ENCODE data around the gene ADAM10.
"Not testable (repeated sequence)": the region's sequence is repeated elsewhere in the genome, so short reads cannot be mapped to it uniquely, and the experiment has no call there.

ADAM10 gene

DNA sequence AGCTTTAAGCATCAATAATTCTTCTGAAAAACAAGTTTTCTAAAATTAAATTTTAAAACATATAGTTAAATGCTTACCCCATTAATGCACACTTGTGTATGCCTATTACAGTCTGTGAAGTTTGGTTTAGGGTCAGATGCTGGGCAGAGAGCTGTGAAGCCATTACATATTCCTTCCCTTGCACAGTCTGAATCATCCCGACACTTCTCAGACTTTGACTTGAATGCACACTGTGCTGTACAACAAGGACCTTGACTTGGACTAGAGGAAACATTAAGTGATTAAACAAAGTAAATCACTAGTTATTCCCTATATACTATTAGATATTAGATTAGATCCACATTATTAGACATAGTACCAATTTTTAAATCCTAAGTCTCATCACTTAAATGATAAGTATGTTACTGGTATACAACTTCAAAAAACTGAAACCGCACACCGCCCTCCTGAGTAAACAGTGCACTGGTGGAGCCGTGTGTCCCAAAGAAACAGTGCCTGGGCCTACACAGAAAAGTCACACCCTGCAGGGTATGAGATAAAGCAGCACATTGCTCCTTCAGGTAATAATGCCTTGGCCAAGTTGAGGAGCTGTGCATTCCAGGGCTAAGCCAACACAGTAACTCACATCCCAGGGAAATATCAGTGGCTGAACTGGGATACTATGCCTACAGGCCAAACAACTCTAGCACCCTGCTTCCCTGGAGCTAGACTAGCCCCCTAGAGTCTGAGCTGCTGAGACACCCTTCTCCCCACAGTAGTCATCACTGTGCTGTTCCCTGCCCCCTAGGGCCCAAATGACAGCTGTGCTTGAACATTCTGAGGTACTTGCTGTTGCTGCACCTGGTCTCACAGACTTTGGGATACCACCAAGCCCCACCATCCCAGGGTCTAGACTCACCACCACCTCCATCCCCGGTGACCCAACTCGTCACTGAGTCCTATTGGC, 137.5 kb downstream of the ADAM10 start:
- Histone ChIP-seq H3K9ac (ENCODE audit: low read depth, low read length) (no peak overlapping the region), H3K27me3 (ENCODE audit: control insufficient read depth, insufficient read depth, low read length) (no peaks in the 10 kb centered on the region), H3K36me3 (ENCODE audit: control insufficient read depth, insufficient read depth, low read length) (peaks cover 17% of the 10 kb centered on the region), H3K4me1 (ENCODE audit: control insufficient read depth, insufficient read depth, low read length) (no peaks in the 10 kb centered on the region), H3K9me3 (ENCODE audit: control insufficient read depth, insufficient read depth, low read length) (no peaks in the 10 kb centered on the region), H3K27ac (ENCODE audit: low read depth, low read length) (no peak overlapping the region), H3K4me3 (ENCODE audit: low read depth, low read length) (no peak overlapping the region)

DNA sequence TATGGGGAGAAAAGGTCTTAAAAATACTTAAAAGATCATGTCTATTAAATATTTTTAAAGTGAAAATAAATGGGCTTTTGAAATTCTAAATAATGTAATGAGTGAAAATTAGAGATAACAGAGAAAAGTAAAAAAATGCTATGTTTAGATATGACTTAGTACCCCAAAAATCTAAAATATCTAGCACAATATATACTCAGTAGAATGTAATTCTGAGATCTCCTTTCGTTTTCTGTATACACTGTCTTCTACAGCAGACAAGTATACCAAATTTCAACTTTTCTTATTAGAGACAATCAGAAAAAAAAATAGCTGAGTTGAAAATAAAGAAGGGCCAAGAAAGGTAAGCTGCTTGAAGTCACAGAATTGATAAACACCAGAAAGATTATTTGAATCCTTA, 140.8 kb downstream of the ADAM10 start:
- peaks cover 17% of the 10 kb centered on the region for H3K36me3 ChIP-seq (ENCODE audit: control insufficient read depth, insufficient read depth, low read length)
- H3K4me3 ChIP-seq (ENCODE audit: low read depth, low read length) = no peak overlapping the region
- H3K27me3 ChIP-seq (ENCODE audit: control insufficient read depth, insufficient read depth, low read length) = no peaks in the 10 kb centered on the region
- no peaks in the 10 kb centered on the region for H3K4me1 ChIP-seq (ENCODE audit: control insufficient read depth, insufficient read depth, low read length)
- no peak overlapping the region for H3K9ac ChIP-seq (ENCODE audit: low read depth, low read length)
- no peak overlapping the region for H3K27ac ChIP-seq (ENCODE audit: low read depth, low read length)
- no peaks in the 10 kb centered on the region for H3K9me3 ChIP-seq (ENCODE audit: control insufficient read depth, insufficient read depth, low read length)

DNA sequence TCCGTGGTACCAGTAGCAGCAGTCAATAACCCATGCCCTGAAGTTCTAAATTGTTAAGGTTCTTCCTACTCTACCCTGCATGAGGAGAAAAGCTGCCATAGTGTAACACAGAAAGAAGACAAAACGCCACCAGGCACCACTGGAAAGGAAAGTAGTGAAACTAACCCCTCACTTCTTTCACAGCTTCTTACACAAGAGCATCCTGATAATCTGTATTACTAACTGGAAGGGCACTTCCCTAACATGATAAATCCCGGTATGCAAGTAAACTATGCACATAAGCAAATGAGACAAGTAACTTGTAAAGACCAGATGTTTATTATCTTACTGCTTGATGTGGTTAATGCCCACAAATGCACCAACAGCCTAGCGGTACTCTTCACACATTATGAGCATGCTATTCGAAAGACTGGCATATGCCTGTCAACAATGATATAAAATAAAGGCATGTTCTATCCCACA, 141.3 kb downstream of the ADAM10 start:
- H3K27me3 ChIP-seq (ENCODE audit: control insufficient read depth, insufficient read depth, low read length) = no peaks in the 10 kb centered on the region
- no peak overlapping the region for H3K27ac ChIP-seq (ENCODE audit: low read depth, low read length)
- no peak overlapping the region for H3K4me3 ChIP-seq (ENCODE audit: low read depth, low read length)
- no peaks in the 10 kb centered on the region for H3K4me1 ChIP-seq (ENCODE audit: control insufficient read depth, insufficient read depth, low read length)
- no peaks in the 10 kb centered on the region for H3K9me3 ChIP-seq (ENCODE audit: control insufficient read depth, insufficient read depth, low read length)
- peaks cover 17% of the 10 kb centered on the region for H3K36me3 ChIP-seq (ENCODE audit: control insufficient read depth, insufficient read depth, low read length)
- H3K9ac ChIP-seq (ENCODE audit: low read depth, low read length) = no peak overlapping the region

DNA sequence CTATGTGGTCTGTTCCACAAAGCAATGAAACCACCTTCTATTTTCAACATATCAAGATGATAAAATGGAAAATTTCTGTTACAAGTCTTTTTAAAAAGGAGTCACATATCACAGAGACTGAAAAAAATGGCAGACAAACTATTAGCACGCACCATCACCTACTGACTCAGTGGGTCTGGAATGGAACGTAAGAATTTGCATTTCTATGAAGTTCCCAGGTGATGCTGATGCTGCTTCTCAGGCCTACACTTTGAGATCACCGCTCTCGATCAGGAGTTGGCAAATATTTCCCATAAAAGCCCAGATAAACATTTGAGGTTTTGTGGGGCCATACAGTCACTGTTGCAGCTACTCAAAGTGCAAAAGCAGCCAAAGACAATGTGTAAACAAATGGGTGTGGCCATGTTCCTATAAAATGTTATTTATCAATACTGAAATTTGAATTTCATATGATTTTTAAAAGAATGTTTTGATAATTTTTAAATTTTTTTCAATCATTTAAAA, 142.9 kb downstream of the ADAM10 start:
- Histone ChIP-seq H3K9me3 (ENCODE audit: control insufficient read depth, insufficient read depth, low read length) (no peaks in the 10 kb centered on the region), H3K27ac (ENCODE audit: low read depth, low read length) (no peak overlapping the region), H3K9ac (ENCODE audit: low read depth, low read length) (no peak overlapping the region), H3K36me3 (ENCODE audit: control insufficient read depth, insufficient read depth, low read length) (peaks cover 20% of the 10 kb centered on the region), H3K4me1 (ENCODE audit: control insufficient read depth, insufficient read depth, low read length) (no peaks in the 10 kb centered on the region), H3K4me3 (ENCODE audit: low read depth, low read length) (no peak overlapping the region), H3K27me3 (ENCODE audit: control insufficient read depth, insufficient read depth, low read length) (no peaks in the 10 kb centered on the region)

DNA sequence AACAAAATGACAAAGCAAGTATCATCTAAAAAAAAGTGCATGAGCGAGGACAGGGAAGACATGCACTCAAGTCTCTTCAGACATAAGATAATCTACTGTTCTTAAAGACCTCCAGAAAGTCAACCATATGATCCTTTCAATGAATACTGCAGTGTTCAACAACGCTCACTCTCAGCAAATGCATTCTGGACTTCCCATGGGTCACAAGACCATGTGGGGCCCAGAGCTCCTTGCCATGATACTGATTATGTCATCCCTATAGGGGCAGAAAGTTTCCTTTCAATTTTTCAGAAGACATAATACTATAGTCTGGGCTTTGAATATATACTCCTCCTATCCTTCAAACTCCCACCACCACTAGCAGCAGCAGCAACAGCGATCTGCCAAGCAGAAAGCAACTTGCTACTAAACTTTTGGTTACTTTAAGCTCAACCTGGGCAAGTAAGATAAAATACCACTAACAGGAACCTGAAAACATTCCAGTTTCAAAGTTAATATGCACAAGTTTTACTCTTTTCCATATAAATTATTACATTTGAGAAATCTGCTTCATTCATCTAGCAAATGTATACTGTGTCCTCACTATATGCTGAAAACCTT, 143.5 kb downstream of the ADAM10 start:
- Histone ChIP-seq H3K27ac (ENCODE audit: low read depth, low read length) (no peak overlapping the region), H3K9me3 (ENCODE audit: control insufficient read depth, insufficient read depth, low read length) (no peaks in the 10 kb centered on the region), H3K4me3 (ENCODE audit: low read depth, low read length) (no peak overlapping the region), H3K36me3 (ENCODE audit: control insufficient read depth, insufficient read depth, low read length) (peaks cover 20% of the 10 kb centered on the region), H3K27me3 (ENCODE audit: control insufficient read depth, insufficient read depth, low read length) (no peaks in the 10 kb centered on the region), H3K9ac (ENCODE audit: low read depth, low read length) (no peak overlapping the region), H3K4me1 (ENCODE audit: control insufficient read depth, insufficient read depth, low read length) (no peaks in the 10 kb centered on the region)

DNA sequence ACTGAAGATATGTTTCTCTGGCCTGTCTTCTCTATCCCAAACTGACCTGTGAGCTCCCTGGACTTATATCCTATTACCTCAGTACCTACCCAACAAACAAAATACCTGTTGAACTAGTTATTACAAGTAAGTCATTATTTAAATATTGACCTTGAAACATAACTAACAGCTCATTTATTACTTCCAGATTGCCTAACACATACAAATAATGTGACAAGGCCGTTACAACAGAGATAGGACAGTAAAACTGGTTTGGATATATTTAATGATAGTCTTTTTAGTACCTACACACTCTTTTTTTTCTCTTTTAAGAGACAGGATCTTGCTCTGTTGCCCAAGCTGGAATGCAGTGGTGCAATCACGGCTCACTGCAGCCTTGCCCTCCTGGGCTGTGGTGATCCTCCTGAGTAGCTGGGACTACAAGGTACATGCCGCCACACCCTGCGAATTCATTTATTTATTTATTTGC, 145.0 kb downstream of the ADAM10 start:
- Histone ChIP-seq H3K9ac (ENCODE audit: low read depth, low read length) (no peak overlapping the region), H3K4me3 (ENCODE audit: low read depth, low read length) (no peak overlapping the region), H3K27ac (ENCODE audit: low read depth, low read length) (no peak overlapping the region), H3K27me3 (ENCODE audit: control insufficient read depth, insufficient read depth, low read length) (no peaks in the 10 kb centered on the region), H3K36me3 (ENCODE audit: control insufficient read depth, insufficient read depth, low read length) (peaks cover 6% of the 10 kb centered on the region; the same call in 1 of the 2 replicates), H3K9me3 (ENCODE audit: control insufficient read depth, insufficient read depth, low read length) (no peaks in the 10 kb centered on the region), H3K4me1 (ENCODE audit: control insufficient read depth, insufficient read depth, low read length) (no peaks in the 10 kb centered on the region)

DNA sequence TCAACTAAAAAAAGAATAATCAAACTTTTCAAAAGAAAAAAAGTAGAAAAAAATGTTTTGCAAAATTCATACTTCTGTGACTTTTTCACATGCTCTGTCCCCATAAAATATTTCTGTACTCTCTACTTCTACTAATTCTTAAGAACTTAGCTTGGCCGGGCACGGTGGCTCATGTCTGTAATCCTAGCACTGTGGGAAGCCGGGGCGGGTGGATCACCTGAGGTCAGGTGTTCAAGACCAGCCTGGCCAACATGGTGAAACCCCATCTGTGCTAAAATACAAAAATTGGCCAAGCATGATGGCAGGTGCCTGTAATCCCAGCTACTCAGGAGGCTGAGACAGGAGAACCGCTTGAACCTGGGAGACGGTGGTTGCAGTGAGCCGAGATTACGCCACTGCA, 145.6 kb downstream of the ADAM10 start:
- H3K27ac ChIP-seq (ENCODE audit: low read depth, low read length); H3K4me1 ChIP-seq (ENCODE audit: control insufficient read depth, insufficient read depth, low read length); H3K9ac ChIP-seq (ENCODE audit: low read depth, low read length); H3K36me3 ChIP-seq (ENCODE audit: control insufficient read depth, insufficient read depth, low read length); H3K9me3 ChIP-seq (ENCODE audit: control insufficient read depth, insufficient read depth, low read length); H3K4me3 ChIP-seq (ENCODE audit: low read depth, low read length); H3K27me3 ChIP-seq (ENCODE audit: control insufficient read depth, insufficient read depth, low read length): not testable (repeated sequence)

DNA sequence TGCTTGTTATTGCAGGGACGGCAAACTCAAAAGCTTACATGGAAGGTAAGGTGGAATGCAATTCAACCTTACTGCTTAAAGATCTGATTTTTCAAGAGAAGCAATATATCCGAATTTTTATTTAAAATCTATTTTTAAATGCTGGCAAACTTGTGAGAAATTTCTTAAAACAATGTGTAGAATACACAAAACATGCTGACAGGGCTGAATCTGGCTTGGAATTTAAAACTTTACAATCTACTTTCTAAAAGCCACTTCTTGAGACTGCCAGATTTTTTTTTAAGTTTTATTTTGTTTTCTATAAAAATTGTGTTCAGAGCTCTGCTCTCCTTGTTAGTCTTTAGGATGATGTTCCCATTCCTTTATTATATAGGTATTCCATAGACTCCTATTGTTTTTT, 146.7 kb downstream of the ADAM10 start:
- no peak overlapping the region for H3K4me3 ChIP-seq (ENCODE audit: low read depth, low read length)
- no peaks in the 10 kb centered on the region for H3K9me3 ChIP-seq (ENCODE audit: control insufficient read depth, insufficient read depth, low read length)
- no peak overlapping the region for H3K9ac ChIP-seq (ENCODE audit: low read depth, low read length)
- H3K4me1 ChIP-seq (ENCODE audit: control insufficient read depth, insufficient read depth, low read length) = peaks cover 8% of the 10 kb centered on the region; the same call in 1 of the 2 replicates
- H3K27ac ChIP-seq (ENCODE audit: low read depth, low read length) = no peak overlapping the region
- H3K27me3 ChIP-seq (ENCODE audit: control insufficient read depth, insufficient read depth, low read length) = no peaks in the 10 kb centered on the region
- peaks cover 3% of the 10 kb centered on the region; the same call in 1 of the 2 replicates for H3K36me3 ChIP-seq (ENCODE audit: control insufficient read depth, insufficient read depth, low read length)

DNA sequence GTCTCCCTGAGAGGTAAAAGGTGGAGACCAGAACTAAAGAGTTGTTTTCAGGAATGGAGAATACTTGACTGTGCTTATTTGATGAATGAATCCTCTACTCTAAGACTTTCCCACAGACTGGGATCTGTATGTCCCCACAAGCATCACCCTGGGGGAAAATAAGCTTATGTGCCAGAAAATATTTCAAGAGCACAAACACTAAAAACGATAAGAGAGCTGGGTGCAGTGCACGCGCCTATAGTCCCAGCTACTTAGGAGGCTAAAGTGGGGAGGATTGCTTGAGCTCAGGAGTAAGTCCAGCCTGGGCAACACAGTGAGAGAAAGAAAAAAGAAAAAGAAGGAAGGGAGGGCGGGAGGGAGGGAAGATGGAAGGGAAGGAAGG, 150.7 kb downstream of the ADAM10 start:
- Histone ChIP-seq H3K9me3 (ENCODE audit: control insufficient read depth, insufficient read depth, low read length) (no peaks in the 10 kb centered on the region), H3K36me3 (ENCODE audit: control insufficient read depth, insufficient read depth, low read length) (peaks cover 21% of the 10 kb centered on the region), H3K9ac (ENCODE audit: low read depth, low read length) (no peak overlapping the region), H3K4me3 (ENCODE audit: low read depth, low read length) (no peak overlapping the region), H3K27me3 (ENCODE audit: control insufficient read depth, insufficient read depth, low read length) (no peaks in the 10 kb centered on the region), H3K4me1 (ENCODE audit: control insufficient read depth, insufficient read depth, low read length) (peaks cover 8% of the 10 kb centered on the region; the same call in 1 of the 2 replicates), H3K27ac (ENCODE audit: low read depth, low read length) (peak overlapping the region; percentile 48)

DNA sequence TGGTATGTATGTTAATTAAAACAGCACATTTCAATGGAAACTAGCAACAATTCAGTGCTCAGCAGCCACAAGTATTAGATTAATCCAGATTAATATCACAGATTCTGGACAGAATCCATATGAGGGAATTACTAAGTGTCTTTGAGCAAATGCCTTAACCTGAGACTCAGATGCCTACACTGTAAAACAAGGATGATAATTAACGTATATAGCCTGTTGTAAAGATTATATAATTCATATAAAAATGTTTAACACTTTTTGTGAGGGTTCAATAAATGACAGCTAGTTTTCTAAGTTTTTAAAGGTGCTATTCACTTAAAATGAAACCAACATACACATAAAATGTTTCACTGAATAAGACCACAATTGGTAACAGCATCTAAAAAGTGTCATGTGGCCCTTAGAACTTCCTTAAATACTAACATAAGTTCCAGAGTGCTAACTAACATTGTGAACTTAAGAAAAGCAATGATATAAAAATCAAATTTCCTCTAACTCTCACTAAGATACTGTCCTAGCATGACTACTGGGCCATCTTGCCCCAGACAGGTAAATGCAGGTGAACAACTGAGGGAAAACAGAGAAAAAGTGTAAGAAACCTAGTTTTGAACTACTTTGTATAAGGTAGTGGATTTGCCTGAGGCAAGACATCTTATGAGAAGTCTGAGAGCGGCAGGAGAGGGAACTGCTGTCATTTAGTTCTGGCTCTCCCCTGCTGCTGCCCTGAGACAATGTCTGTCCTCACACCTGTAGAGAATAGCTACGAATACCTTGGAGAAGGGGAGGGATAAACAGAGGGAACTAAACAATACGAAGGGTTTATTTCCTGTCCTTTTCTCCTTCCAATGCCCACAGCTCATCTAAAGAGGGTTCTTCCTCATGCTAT, 151.3 kb downstream of the ADAM10 start:
- Histone ChIP-seq H3K36me3 (ENCODE audit: control insufficient read depth, insufficient read depth, low read length) (peaks cover 24% of the 10 kb centered on the region), H3K4me1 (ENCODE audit: control insufficient read depth, insufficient read depth, low read length) (peaks cover 8% of the 10 kb centered on the region; the same call in 1 of the 2 replicates), H3K4me3 (ENCODE audit: low read depth, low read length) (no peak overlapping the region), H3K9ac (ENCODE audit: low read depth, low read length) (no peak overlapping the region), H3K27ac (ENCODE audit: low read depth, low read length) (peak overlapping the region; percentile 48), H3K9me3 (ENCODE audit: control insufficient read depth, insufficient read depth, low read length) (no peaks in the 10 kb centered on the region), H3K27me3 (ENCODE audit: control insufficient read depth, insufficient read depth, low read length) (no peaks in the 10 kb centered on the region)

All from HUES48 (cell line).